ENCODE measurements around the gene NSD1. TPM values are rescaled to one million over a fixed set of nuclear protein-coding genes. Genes with fewer than 3 reads are reported as not detected.
A peak's percentile ranks its signal among the peaks of the same experiment; 100 is the strongest.

NSD1 gene
- total and polyA plus RNA-seq, 10 of the 15 experiments (the other 5 are each of a cell fraction or from before 2014, with no cell fraction given) = 7.0 to 57.9 (median 30.4) TPM

DNA sequence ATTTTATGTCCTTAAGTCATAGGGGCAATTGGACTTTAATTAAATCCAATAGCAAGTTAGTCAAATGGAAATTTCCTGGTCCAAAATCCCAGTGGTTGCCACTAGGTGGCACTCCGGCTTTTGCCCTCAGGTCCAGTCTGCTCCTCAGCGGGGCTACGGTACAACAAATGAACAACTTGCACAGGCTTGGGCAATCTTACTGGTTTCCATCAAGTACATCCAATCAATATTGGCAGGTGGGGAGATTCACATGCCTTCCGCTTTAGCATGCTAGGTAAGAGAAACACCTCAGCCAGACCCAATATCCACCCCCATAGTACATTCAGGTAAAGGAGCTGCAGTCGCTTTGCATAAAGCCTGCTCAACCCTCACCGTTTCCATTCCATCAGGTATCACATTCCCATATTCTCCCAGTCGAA lies 184.4 kb downstream of the NSD1 start:
- H3K36me3 ChIP-seq (ENCODE audit: control insufficient read depth in 2 of 2, insufficient read depth in 2 of 2, low read length in 1 of 2) = no peaks in the 10 kb centered on the region; a peak in 1 of 4 replicates
- H3K9me3 ChIP-seq (replicated peaks; ENCODE audit: control insufficient read depth, insufficient read depth, low read length) = peaks cover 7% of the 10 kb centered on the region
- no peak overlapping the region for H3K4me2 ChIP-seq (ENCODE audit: control insufficient read depth, insufficient read depth)
- H3K27me3 ChIP-seq (replicated peaks in 1 of 2; ENCODE audit: control insufficient read depth in 2 of 2, insufficient read depth in 2 of 2, low read length in 1 of 2) = no peaks in the 10 kb centered on the region
- peaks cover 11% of the 10 kb centered on the region for H3K4me1 ChIP-seq (ENCODE audit: control insufficient read depth, insufficient read depth, low read length)
- H3K9ac ChIP-seq (ENCODE audit: control insufficient read depth, insufficient read depth, low read length) = no peak overlapping the region
- intact Hi-C loops (cut with micrococcal nuclease; ENCODE audit: unreplicated experiment) = loop anchor here (1.0 kb wide), 3 partner anchors 72 to 138 kb away; no protein-coding TSS in a partner anchor
- peak; percentile 80 for ATAC-seq
- H3K79me2 ChIP-seq (ENCODE audit: control insufficient read depth, insufficient read depth, low read length) = no peaks in the 10 kb centered on the region
- H2AFZ ChIP-seq (ENCODE audit: control insufficient read depth, low read depth, low read length) = no peak overlapping the region
- no peak overlapping the region for H3K4me3 ChIP-seq
- no peak for DNase-seq (ENCODE audit: low read depth, low spot score)
- CTCF ChIA-PET = interaction anchor here (0.6 to 5.8 kb wide), 26 partner anchors 9 to 284 kb away, joined by 3 to 88 read pairs (median 4); partner anchors contain the start of gene LMAN2
- SMC1A ChIA-PET (ENCODE audit: uncharacterized antibody, unreplicated experiment) = interaction anchor here (0.7 to 3.7 kb wide), 9 partner anchors 12 to 136 kb away, joined by 3 to 23 read pairs (median 5); partner anchors contain the start of gene PFN3
- no peak overlapping the region for H3K27ac ChIP-seq (ENCODE audit: control insufficient read depth, insufficient read depth)
- in situ Hi-C loops (cut with MboI) = loop anchor here (5.0 kb wide), 1 partner anchor 129 kb away; the partner anchor contains the start of gene PRR7
- no peaks in the 10 kb centered on the region for H4K20me1 ChIP-seq (ENCODE audit: control insufficient read depth, insufficient read depth)
- 0 out of 3 replicates have a peak, but pooled peaks have one; percentile 11 for TF ChIP-seq POU2F2 (IDR thresholded peaks at IDR 0.05; ENCODE audit: borderline replicate concordance, low read depth, low read length)
- TF ChIP-seq IKZF2 (IDR thresholded peaks at IDR 0.05) = 0 out of 4 replicates have a peak, but pooled peaks of 1 of the 2 experiments have one; percentile 14
- 0 out of 2 replicates have a peak, but pooled peaks have one; percentile 28 for TF ChIP-seq IKZF1 (conservative IDR thresholded peaks at IDR 0.05)
- no peak for TF ChIP-seq HDAC6 (IDR thresholded peaks at IDR 0.05; ENCODE audit: unreplicated experiment)
- peak; percentile 38; the same call in 1 of the 2 replicates for TF ChIP-seq YY1 (IDR thresholded peaks at IDR 0.05; ENCODE audit: low read depth, low read length)
- TF ChIP-seq SMARCA5 (IDR thresholded peaks at IDR 0.05) = peak; percentile 49; the same call in 1 of the 2 replicates
- TF ChIP-seq, protein P1, sequence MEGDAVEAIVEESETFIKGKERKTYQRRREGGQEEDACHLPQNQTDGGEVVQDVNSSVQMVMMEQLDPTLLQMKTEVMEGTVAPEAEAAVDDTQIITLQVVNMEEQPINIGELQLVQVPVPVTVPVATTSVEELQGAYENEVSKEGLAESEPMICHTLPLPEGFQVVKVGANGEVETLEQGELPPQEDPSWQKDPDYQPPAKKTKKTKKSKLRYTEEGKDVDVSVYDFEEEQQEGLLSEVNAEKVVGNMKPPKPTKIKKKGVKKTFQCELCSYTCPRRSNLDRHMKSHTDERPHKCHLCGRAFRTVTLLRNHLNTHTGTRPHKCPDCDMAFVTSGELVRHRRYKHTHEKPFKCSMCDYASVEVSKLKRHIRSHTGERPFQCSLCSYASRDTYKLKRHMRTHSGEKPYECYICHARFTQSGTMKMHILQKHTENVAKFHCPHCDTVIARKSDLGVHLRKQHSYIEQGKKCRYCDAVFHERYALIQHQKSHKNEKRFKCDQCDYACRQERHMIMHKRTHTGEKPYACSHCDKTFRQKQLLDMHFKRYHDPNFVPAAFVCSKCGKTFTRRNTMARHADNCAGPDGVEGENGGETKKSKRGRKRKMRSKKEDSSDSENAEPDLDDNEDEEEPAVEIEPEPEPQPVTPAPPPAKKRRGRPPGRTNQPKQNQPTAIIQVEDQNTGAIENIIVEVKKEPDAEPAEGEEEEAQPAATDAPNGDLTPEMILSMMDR (IDR thresholded peaks at IDR 0.05 in 2 of 3, conservative IDR thresholded peaks at IDR 0.05 in 1 of 3; ENCODE audit: control insufficient read depth in 2 of 3, extremely low read depth in 1 of 3, insufficient read depth in 1 of 3, low read depth in 3 of 3, low read length in 3 of 3) = peak; percentile 85 to 97 (median 93)
- no peak for TF ChIP-seq BCL11A (IDR thresholded peaks at IDR 0.05; ENCODE audit: low read depth, low read length)
- TF ChIP-seq SMC3 (IDR thresholded peaks at IDR 0.05; ENCODE audit: borderline replicate concordance, low read length) = peak; percentile 89
- 0 out of 2 replicates have a peak, but pooled peaks have one; percentile 19 for TF ChIP-seq IRF4 (IDR thresholded peaks at IDR 0.05; ENCODE audit: low read depth, low read length)
- TF ChIP-seq RUNX3 (IDR thresholded peaks at IDR 0.05; ENCODE audit: low read length) = peak; percentile 56
- TF ChIP-seq, protein P2, sequence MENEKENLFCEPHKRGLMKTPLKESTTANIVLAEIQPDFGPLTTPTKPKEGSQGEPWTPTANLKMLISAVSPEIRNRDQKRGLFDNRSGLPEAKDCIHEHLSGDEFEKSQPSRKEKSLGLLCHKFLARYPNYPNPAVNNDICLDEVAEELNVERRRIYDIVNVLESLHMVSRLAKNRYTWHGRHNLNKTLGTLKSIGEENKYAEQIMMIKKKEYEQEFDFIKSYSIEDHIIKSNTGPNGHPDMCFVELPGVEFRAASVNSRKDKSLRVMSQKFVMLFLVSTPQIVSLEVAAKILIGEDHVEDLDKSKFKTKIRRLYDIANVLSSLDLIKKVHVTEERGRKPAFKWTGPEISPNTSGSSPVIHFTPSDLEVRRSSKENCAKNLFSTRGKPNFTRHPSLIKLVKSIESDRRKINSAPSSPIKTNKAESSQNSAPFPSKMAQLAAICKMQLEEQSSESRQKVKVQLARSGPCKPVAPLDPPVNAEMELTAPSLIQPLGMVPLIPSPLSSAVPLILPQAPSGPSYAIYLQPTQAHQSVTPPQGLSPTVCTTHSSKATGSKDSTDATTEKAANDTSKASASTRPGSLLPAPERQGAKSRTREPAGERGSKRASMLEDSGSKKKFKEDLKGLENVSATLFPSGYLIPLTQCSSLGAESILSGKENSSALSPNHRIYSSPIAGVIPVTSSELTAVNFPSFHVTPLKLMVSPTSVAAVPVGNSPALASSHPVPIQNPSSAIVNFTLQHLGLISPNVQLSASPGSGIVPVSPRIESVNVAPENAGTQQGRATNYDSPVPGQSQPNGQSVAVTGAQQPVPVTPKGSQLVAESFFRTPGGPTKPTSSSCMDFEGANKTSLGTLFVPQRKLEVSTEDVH (IDR thresholded peaks at IDR 0.05; ENCODE audit: low read depth, partially characterized antibody) = no peak
- peak; percentile 90 for TF ChIP-seq RAD21 (IDR thresholded peaks at IDR 0.05; ENCODE audit: insufficient read depth, low read depth, low read length)
- BruUV-seq (replicated peaks) = no TSS peak
- POLR2A ChIA-PET = interaction anchor here (0.8 to 2.4 kb wide), 2 partner anchors 41 to 87 kb away, joined by 5 to 6 read pairs; partner anchors contain the start of gene RGS14
- WGBS (ENCODE audit: insufficient coverage, insufficient replicate concordance, low lambda C conversion rate, missing lambda C conversion rate) = 34% methylated on average over 7 of the region's 7 CpGs
- RAD21 ChIA-PET (ENCODE audit: unreplicated experiment) = interaction anchor here (0.6 to 4.8 kb wide), 15 partner anchors 29 to 204 kb away, joined by 3 to 35 read pairs (median 4); no protein-coding TSS in a partner anchor
- FAIRE-seq = peak; percentile 96
